A375 (cell line): ENCODE measurements around the gene NOP9. TPM values are rescaled to one million over a fixed set of nuclear protein-coding genes. Genes with fewer than 3 reads are reported as not detected.

Experiments used
- small RNA-seq: library from RNA; depleted of rRNA; stranded (forward); fragments of <200 nt; gene quantifications from one replicate; pipeline ENCODE3, GENCODE V24; 2014
- total RNA-seq: library from RNA; depleted of rRNA; stranded (reverse); fragments of >200 nt; shearing (Covaris generic); gene quantifications from 2 replicates; pipeline ENCODE4 v1.2.3, GENCODE V29; 2014; rRNA removed

NOP9 gene
- total RNA-seq: 14.6 and 22.7 TPM in 2 replicates

GRCh38 chr14:24299255-24300191 is at the start of gene NOP9, which contains the start of gene DHRS1:
TSS of gene NOP9 (plus strand) at chr14:24299850. CDS start at chr14:24299955, 105 bp downstream.
TSS of gene DHRS1 (minus strand) at chr14:24299780. CDS start at chr14:24299106, 674 bp downstream.

GRCh38 chr14:24262821-24263733 is 36.6 kb upstream of the NOP9 start, which contains the start of gene TGM1:
TSS of gene TGM1 (minus strand) at chr14:24263177. CDS start at chr14:24262352, 825 bp downstream.

GRCh38 chr14:24271134-24271833 is 28.4 kb upstream of the NOP9 start, which contains the start of gene RABGGTA:
TSS of gene RABGGTA (minus strand) at chr14:24271597. CDS start at chr14:24271115, 482 bp downstream.

GRCh38 chr14:24307575-24308341 is 8.1 kb downstream of the NOP9 start, which contains the start of gene CIDEB:
TSS of gene CIDEB (minus strand) at chr14:24307977. CDS start at chr14:24307858, 119 bp downstream.

GRCh38 chr14:24309538-24310264 is 10.1 kb downstream of the NOP9 start, which contains the start of gene LTB4R2:
TSS of gene LTB4R2 (plus strand) at chr14:24310140. CDS start at chr14:24310665, 525 bp downstream.

GRCh38 chr14:24310646-24311604 is 11.3 kb downstream of the NOP9 start, which contains the start of gene LTB4R:
TSS of gene LTB4R (plus strand) at chr14:24311502. CDS start at chr14:24315652, 4,150 bp downstream.

GRCh38 chr14:24334431-24335291 is 35.0 kb downstream of the NOP9 start, which contains the start of gene ADCY4:
TSS of gene ADCY4 (minus strand) at chr14:24335071. CDS start at chr14:24334652, 419 bp downstream.

GRCh38 chr14:24339284-24340151 is 39.9 kb downstream of the NOP9 start, which contains the start of gene RIPK3:
TSS of gene RIPK3 (minus strand) at chr14:24339991. CDS start at chr14:24339826, 165 bp downstream.

Small RNAs within 50 kb of the gene (small RNA-seq; reads per million reads assigned to genes)
- not detected for gene RF00026

Other genes with a start within 250 kb of the NOP9 start
- gene CARMIL3, start 247.8 kb upstream of the NOP9 start, total RNA-seq: 0.34 and 0.41 TPM in 2 replicates
- gene CPNE6, start 228.3 kb upstream of the NOP9 start, total RNA-seq: not detected in 2 replicates
- 50.4 and 54.3 TPM in 2 replicates for gene PCK2, start 205.5 kb upstream of the NOP9 start, total RNA-seq
- 53.4 and 55.0 TPM in 2 replicates for gene DCAF11, start 185.1 kb upstream of the NOP9 start, total RNA-seq
- 0.94 and 2.0 TPM in 2 replicates for gene NRL, start 184.9 kb upstream of the NOP9 start, total RNA-seq
- 0.37 TPM in 1 of 2 replicates, not detected in the other for gene FITM1, start 169.2 kb upstream of the NOP9 start, total RNA-seq
- gene PSME1, start 163.7 kb upstream of the NOP9 start, total RNA-seq: 156 and 194 TPM in 2 replicates
- gene EMC9, start 158.3 kb upstream of the NOP9 start, total RNA-seq: 23.3 and 33.3 TPM in 2 replicates
- gene PSME2, start 153.2 kb upstream of the NOP9 start, total RNA-seq: 207 and 210 TPM in 2 replicates
- gene RNF31, start 152.4 kb upstream of the NOP9 start, total RNA-seq: 66.8 and 79.3 TPM in 2 replicates
- 9.2 and 18.5 TPM in 2 replicates for gene IRF9, start 138.6 kb upstream of the NOP9 start, total RNA-seq
- 1.2 and 3.3 TPM in 2 replicates for gene REC8, start 127.8 kb upstream of the NOP9 start, total RNA-seq
- gene IPO4, start 111.0 kb upstream of the NOP9 start, total RNA-seq: 129 and 134 TPM in 2 replicates
- gene TM9SF1, start 104.4 kb upstream of the NOP9 start, total RNA-seq: 35.1 and 37.9 TPM in 2 replicates
- not detected in 2 replicates for gene TSSK4, start 94.2 kb upstream of the NOP9 start, total RNA-seq
- 40.5 and 45.6 TPM in 2 replicates for gene CHMP4A, start 86.4 kb upstream of the NOP9 start, total RNA-seq
- gene MDP1, start 83.8 kb upstream of the NOP9 start, total RNA-seq: 13.8 and 20.6 TPM in 2 replicates
- gene NEDD8, start 67.5 kb upstream of the NOP9 start, total RNA-seq: 247 and 277 TPM in 2 replicates
- 57.2 and 66.8 TPM in 2 replicates for gene GMPR2, start 66.9 kb upstream of the NOP9 start, total RNA-seq
- gene TINF2, start 57.2 kb upstream of the NOP9 start, total RNA-seq: 27.6 and 27.8 TPM in 2 replicates
- 0.49 and 1.1 TPM in 2 replicates for gene TGM1, start 36.7 kb upstream of the NOP9 start, total RNA-seq
- gene RABGGTA, start 28.3 kb upstream of the NOP9 start, total RNA-seq: 30.0 and 35.3 TPM in 2 replicates
- 7.5 and 8.2 TPM in 2 replicates for gene DHRS1, start 70 bp upstream of the NOP9 start, total RNA-seq
- not detected in 2 replicates for gene CIDEB, start 8.1 kb downstream of the NOP9 start, total RNA-seq
- 11.0 and 14.6 TPM in 2 replicates for gene LTB4R2, start 10.3 kb downstream of the NOP9 start, total RNA-seq
- 10.5 and 15.5 TPM in 2 replicates for gene LTB4R, start 11.7 kb downstream of the NOP9 start, total RNA-seq
- gene ADCY4, start 35.2 kb downstream of the NOP9 start, total RNA-seq: not detected in 2 replicates
- gene RIPK3, start 40.1 kb downstream of the NOP9 start, total RNA-seq: not detected in 2 replicates
- gene NFATC4, start 68.3 kb downstream of the NOP9 start, total RNA-seq: 8.6 and 12.2 TPM in 2 replicates
- gene NYNRIN, start 99.2 kb downstream of the NOP9 start, total RNA-seq: 0.23 and 0.37 TPM in 2 replicates
- 0.75 and 0.96 TPM in 2 replicates for gene CBLN3, start 129.8 kb downstream of the NOP9 start, total RNA-seq
- gene KHNYN, start 130.1 kb downstream of the NOP9 start, total RNA-seq: 52.5 and 52.6 TPM in 2 replicates
- 21.4 and 22.5 TPM in 2 replicates for gene SDR39U1, start 142.9 kb downstream of the NOP9 start, total RNA-seq
- not detected in 2 replicates for gene CMA1, start 208.4 kb downstream of the NOP9 start, total RNA-seq